ENCODE measurements around the gene TSPEAR.
"Not testable (repeated sequence)": the region's sequence is repeated elsewhere in the genome, so short reads cannot be mapped to it uniquely, and the experiment has no call there.

TSPEAR gene

DNA sequence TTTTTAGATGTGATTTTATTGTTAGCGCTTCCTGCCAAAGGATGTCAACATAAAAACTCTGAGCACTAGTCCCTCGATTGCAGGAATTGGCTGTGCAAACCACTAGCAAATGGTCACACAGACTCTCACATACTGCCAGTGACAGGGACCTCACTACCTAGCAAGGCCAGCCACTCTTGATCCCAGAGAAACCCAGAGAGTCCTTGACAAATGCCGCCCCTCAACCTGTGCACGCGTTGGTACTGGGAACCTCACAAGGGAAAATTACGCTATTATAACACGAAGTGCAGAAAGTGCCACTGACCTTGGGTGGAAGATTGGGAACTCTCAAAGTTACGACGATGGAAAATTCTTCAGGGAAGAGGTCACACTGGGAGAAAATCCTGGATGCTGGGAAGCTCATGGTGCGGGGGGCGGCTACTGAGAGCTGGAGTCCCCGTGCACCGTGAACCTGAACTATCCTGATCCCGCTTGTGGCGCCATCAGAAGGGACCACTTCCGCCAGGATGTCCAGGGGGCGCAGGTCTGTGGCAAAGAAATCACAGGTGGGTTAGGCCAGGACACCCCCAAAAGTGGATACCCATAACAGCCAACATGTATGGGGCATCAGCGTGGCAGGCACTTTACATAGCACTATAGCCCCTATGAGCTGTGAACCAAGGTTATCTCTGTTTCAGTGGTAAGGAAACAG lies 143.7 kb downstream of the TSPEAR start (continued):
- TF ChIP-seq ZNF565 (CRISPR knock-in tag; conservative IDR thresholded peaks at IDR 0.05; ENCODE audit: low read depth) (no peak), TOX (CRISPR knock-in tag; IDR thresholded peaks at IDR 0.05; ENCODE audit: borderline replicate concordance) (no peak), SNAI2 (CRISPR knock-in tag; IDR thresholded peaks at IDR 0.05) (no peak), ZFP3 (CRISPR knock-in tag; IDR thresholded peaks at IDR 0.05) (no peak), CREB5 (CRISPR knock-in tag; IDR thresholded peaks at IDR 0.05; ENCODE audit: low read depth) (no peak), CSDC2 (CRISPR knock-in tag; IDR thresholded peaks at IDR 0.05) (no peak)

GRCh38 chr21:44566403-44566802 lies 145.0 kb downstream of the TSPEAR start:
- TF ChIP-seq ZNF565 (CRISPR knock-in tag; conservative IDR thresholded peaks at IDR 0.05; ENCODE audit: low read depth), result no peak
- no peak for TF ChIP-seq ZFP3 (CRISPR knock-in tag; IDR thresholded peaks at IDR 0.05)
- no peak for TF ChIP-seq ESRRG (CRISPR knock-in tag; IDR thresholded peaks at IDR 0.05)
- no peak for TF ChIP-seq ZC3H10 (CRISPR knock-in tag; IDR thresholded peaks at IDR 0.05)
- no peak for TF ChIP-seq OSR1 (CRISPR knock-in tag; IDR thresholded peaks at IDR 0.05)
- TF ChIP-seq CSDC2 (CRISPR knock-in tag; IDR thresholded peaks at IDR 0.05), result no peak
- no peak for TF ChIP-seq RARB (CRISPR knock-in tag; IDR thresholded peaks at IDR 0.05)
- no peak for TF ChIP-seq TOX (CRISPR knock-in tag; IDR thresholded peaks at IDR 0.05; ENCODE audit: borderline replicate concordance)
- TF ChIP-seq BACH2 (CRISPR knock-in tag; IDR thresholded peaks at IDR 0.05; ENCODE audit: borderline replicate concordance), result no peak
- no peak for TF ChIP-seq TCF4 (CRISPR knock-in tag; IDR thresholded peaks at IDR 0.05; ENCODE audit: borderline replicate concordance)
- no peak for TF ChIP-seq PPARA (CRISPR knock-in tag; IDR thresholded peaks at IDR 0.05; ENCODE audit: borderline replicate concordance)
- no peak for ATAC-seq

GRCh38 chr21:44564886-44565598 lies 146.3 kb downstream of the TSPEAR start:
- ATAC-seq, result no peak
- no peak for TF ChIP-seq SNAI2 (CRISPR knock-in tag; IDR thresholded peaks at IDR 0.05)

DNA sequence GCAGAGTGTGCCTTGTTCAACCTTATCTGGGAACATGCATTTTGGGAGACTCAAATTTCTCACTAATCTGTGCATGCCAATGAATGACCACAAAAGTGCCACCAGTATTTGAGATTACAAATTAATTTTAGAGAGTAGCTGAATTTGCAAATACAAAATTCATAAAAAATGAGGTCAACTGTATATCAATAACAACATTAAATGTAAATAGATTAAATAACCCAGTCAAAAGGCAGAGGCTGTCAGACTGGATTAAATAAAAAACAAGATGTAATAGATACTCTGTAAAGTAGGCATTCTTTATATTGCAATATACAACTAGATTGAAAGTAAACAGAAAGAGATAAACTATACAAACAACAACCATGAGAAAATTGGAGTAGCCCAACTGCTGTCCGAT lies 147.3 kb downstream of the TSPEAR start:
- no peak for ATAC-seq
- TF ChIP-seq OSR1 (CRISPR knock-in tag; IDR thresholded peaks at IDR 0.05) (no peak), GLIS3 (CRISPR knock-in tag; IDR thresholded peaks at IDR 0.05) (no peak), ZFP30 (CRISPR knock-in tag; IDR thresholded peaks at IDR 0.05) (no peak), ARNTL (CRISPR knock-in tag; IDR thresholded peaks at IDR 0.05; ENCODE audit: borderline replicate concordance, low read depth) (no peak)

GRCh38 chr21:44558695-44559094 lies 152.7 kb downstream of the TSPEAR start, which contains the start of gene KRTAP10-3:
KRTAP10-3 (minus strand) TSS chr21:44558795; CDS start chr21:44558715, 80 bp downstream.
- no peak for TF ChIP-seq CREB5 (CRISPR knock-in tag; IDR thresholded peaks at IDR 0.05; ENCODE audit: low read depth)
- no peak for TF ChIP-seq TOX (CRISPR knock-in tag; IDR thresholded peaks at IDR 0.05; ENCODE audit: borderline replicate concordance)
- TF ChIP-seq CSRNP3 (CRISPR knock-in tag; IDR thresholded peaks at IDR 0.05), result no peak
- no peak for TF ChIP-seq SNAI2 (CRISPR knock-in tag; IDR thresholded peaks at IDR 0.05)
- TF ChIP-seq ZNF565 (CRISPR knock-in tag; conservative IDR thresholded peaks at IDR 0.05; ENCODE audit: low read depth), result no peak
- TF ChIP-seq BACH2 (CRISPR knock-in tag; IDR thresholded peaks at IDR 0.05; ENCODE audit: borderline replicate concordance), result no peak
- no peak for TF ChIP-seq ZFP30 (CRISPR knock-in tag; IDR thresholded peaks at IDR 0.05)
- no peak for TF ChIP-seq ZFP3 (CRISPR knock-in tag; IDR thresholded peaks at IDR 0.05)
- no peak for TF ChIP-seq ZNF70 (CRISPR knock-in tag; IDR thresholded peaks at IDR 0.05)
- TF ChIP-seq ESRRG (CRISPR knock-in tag; IDR thresholded peaks at IDR 0.05), result no peak
- TF ChIP-seq PATZ1 (CRISPR knock-in tag; IDR thresholded peaks at IDR 0.05; ENCODE audit: borderline replicate concordance), result no peak
- TF ChIP-seq ZNF8 (CRISPR knock-in tag; IDR thresholded peaks at IDR 0.05), result no peak
- no peak for TF ChIP-seq ZC3H10 (CRISPR knock-in tag; IDR thresholded peaks at IDR 0.05)
- TF ChIP-seq ARNTL (CRISPR knock-in tag; IDR thresholded peaks at IDR 0.05; ENCODE audit: borderline replicate concordance, low read depth), result no peak
- TF ChIP-seq OSR1 (CRISPR knock-in tag; IDR thresholded peaks at IDR 0.05), result no peak
- no peak for TF ChIP-seq ISL1 (CRISPR knock-in tag; IDR thresholded peaks at IDR 0.05)
- ATAC-seq, result no peak

DNA sequence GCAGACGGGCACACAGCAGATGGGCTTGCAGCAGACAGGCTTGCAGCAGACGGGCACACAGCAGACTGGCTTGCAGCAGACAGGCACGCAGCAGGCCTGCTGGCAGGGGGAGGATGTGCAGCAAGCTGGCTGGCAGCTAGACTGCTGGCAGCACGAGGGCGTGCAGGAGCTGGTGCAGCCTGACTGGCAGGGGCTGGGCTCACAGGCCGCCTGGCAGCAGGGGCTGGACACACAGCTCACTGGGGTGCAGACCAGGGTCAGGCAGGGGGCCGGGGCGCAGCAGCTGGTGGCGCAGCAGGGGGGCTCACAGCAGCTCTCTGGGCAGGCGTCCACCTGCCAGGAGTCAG lies 153.1 kb downstream of the TSPEAR start:
- not testable (repeated sequence) for ATAC-seq

Measured in SK-N-SH treated with all-trans-retinoic acid at 6 μM for 48 hours (cell line).